Osteocyte (in vitro differentiated cells): ENCODE data around the gene ELAC1. TPM values are rescaled to one million over a fixed set of nuclear protein-coding genes. Genes with fewer than 3 reads are reported as not detected.
A peak's percentile ranks its signal among the peaks of the same experiment; 100 is the strongest.

Experiments used
- DNase-seq: peaks from one replicate; pipeline ENCODE4 v3.0.0; 2021; ENCODE audit warnings: mixed read lengths; ENCODE audit not compliant: unreplicated experiment; ENCODE audit errors: extremely low spot score
- H3K27ac Mint-ChIP-seq: one replicate; pipeline ENCODE4 v1.8.0; 2021; ENCODE audit warnings: mild to moderate bottlenecking, mixed read lengths; ENCODE audit not compliant: unreplicated experiment
- H3K27me3 Mint-ChIP-seq: one replicate; pipeline ENCODE4 v1.8.0; 2021; ENCODE audit warnings: mixed read lengths; ENCODE audit not compliant: unreplicated experiment
- H3K36me3 Mint-ChIP-seq: one replicate; pipeline ENCODE4 v1.8.0; 2021; ENCODE audit warnings: mixed read lengths; ENCODE audit not compliant: unreplicated experiment
- H3K4me1 Mint-ChIP-seq: one replicate; pipeline ENCODE4 v1.8.0; 2021; ENCODE audit warnings: mixed read lengths; ENCODE audit not compliant: unreplicated experiment
- H3K4me3 Mint-ChIP-seq: one replicate; pipeline ENCODE4 v1.8.0; 2021; ENCODE audit warnings: mild to moderate bottlenecking, moderate library complexity, mixed read lengths; ENCODE audit not compliant: unreplicated experiment
- H3K9me3 Mint-ChIP-seq: one replicate; pipeline ENCODE4 v1.8.0; 2021; ENCODE audit warnings: mixed read lengths; ENCODE audit not compliant: unreplicated experiment
- CTCF ChIP-seq: fragments of 200-600 bp; sonication (generic); IDR thresholded peaks from 2 replicates; pipeline ENCODE4 v1.5.0; 2021; ENCODE audit warnings: antibody characterized with exemption, mild to moderate bottlenecking, moderate library complexity
- total RNA-seq: library from RNA; stranded (reverse); gene quantifications from 2 replicates; pipeline ENCODE4 v1.2.1, GENCODE V29; 2021

Gene ELAC1
- total RNA-seq, 1 donor from 2014 or later: 10.7 TPM

GRCh38 chr18:50953822-50954221 is 14.0 kb upstream of the ELAC1 start:
- H3K27ac Mint-ChIP-seq: no peak overlapping the region
- H3K36me3 Mint-ChIP-seq: no peaks in the 10 kb centered on the region
- H3K4me3 Mint-ChIP-seq: no peak overlapping the region
- no peaks in the 10 kb centered on the region for H3K4me1 Mint-ChIP-seq
- TF ChIP-seq CTCF: no peak
- H3K9me3 Mint-ChIP-seq: no peaks in the 10 kb centered on the region
- H3K27me3 Mint-ChIP-seq: peaks cover 7% of the 10 kb centered on the region
- DNase-seq: no peak

- Mint-ChIP-seq H3K4me3 (no peak overlapping the region), H3K4me1 (no peaks in the 10 kb centered on the region), H3K27me3 (peaks cover 13% of the 10 kb centered on the region), H3K9me3 (no peaks in the 10 kb centered on the region), H3K36me3 (no peaks in the 10 kb centered on the region), H3K27ac (no peak overlapping the region)
- TF ChIP-seq CTCF: no peak
- no peak for DNase-seq
These were observed 12.6 kb upstream of the ELAC1 start for GRCh38 chr18:50955253-50955652.

- TF ChIP-seq CTCF: no peak
- H3K4me3 Mint-ChIP-seq: no peak overlapping the region
- peaks cover 13% of the 10 kb centered on the region for H3K27me3 Mint-ChIP-seq
- H3K36me3 Mint-ChIP-seq: no peaks in the 10 kb centered on the region
- peaks cover 4% of the 10 kb centered on the region for H3K9me3 Mint-ChIP-seq
- no peak overlapping the region for H3K27ac Mint-ChIP-seq
- no peaks in the 10 kb centered on the region for H3K4me1 Mint-ChIP-seq
- no peak for DNase-seq
These were observed 11.7 kb upstream of the ELAC1 start for GRCh38 chr18:50956116-50956515.

- H3K4me3 Mint-ChIP-seq: no peak overlapping the region
- peaks cover 3% of the 10 kb centered on the region for H3K36me3 Mint-ChIP-seq
- H3K27ac Mint-ChIP-seq: no peak overlapping the region
- DNase-seq: no peak
- peaks cover 13% of the 10 kb centered on the region for H3K27me3 Mint-ChIP-seq
- TF ChIP-seq CTCF: no peak
- H3K9me3 Mint-ChIP-seq: peaks cover 24% of the 10 kb centered on the region
- H3K4me1 Mint-ChIP-seq: no peaks in the 10 kb centered on the region
These were observed 5.9 kb upstream of the ELAC1 start for GRCh38 chr18:50961974-50962373.

GRCh38 chr18:50969448-50969847 is 1.6 kb downstream of the ELAC1 start:
- TF ChIP-seq CTCF: no peak
- H3K27ac Mint-ChIP-seq: no peak overlapping the region
- H3K4me3 Mint-ChIP-seq: peak overlapping the region; percentile 89
- H3K36me3 Mint-ChIP-seq: peaks cover under 1% of the 10 kb centered on the region
- H3K4me1 Mint-ChIP-seq: peaks cover 17% of the 10 kb centered on the region
- H3K27me3 Mint-ChIP-seq: no peaks in the 10 kb centered on the region
- no peak for DNase-seq
- no peaks in the 10 kb centered on the region for H3K9me3 Mint-ChIP-seq
